PC-9 (cell line): ENCODE results near the gene CST5. TPM values are rescaled to one million over a fixed set of nuclear protein-coding genes. Genes with fewer than 3 reads are reported as not detected.

Source experiments
- BruUV-seq: library from RNA; stranded (reverse); fragments of 400-500 nt; replicated peaks from 2 replicates; lab custom pipeline; 2021; lab: Mats Ljungman, UMichigan
- CTCF ChIA-PET: fragments of 300-600 bp; sonication (Branson Sonifier 250); formaldehyde crosslinking; loops from one replicate; lab custom pipeline; 2022; ENCODE audit warnings: antibody characterized with exemption; lab: Charles Lee
- POLR2A ChIA-PET: fragments of 300-600 bp; sonication (Branson Sonifier 250); formaldehyde crosslinking; loops from one replicate; lab custom pipeline; 2022; ENCODE audit warnings: antibody characterized with exemption; ENCODE audit not compliant: unreplicated experiment; lab: Charles Lee
- DNase-seq, 2 experiments: peaks; one replicate each; pipeline versions ENCODE4 v3.0.0 to v3.0.0-alpha.2; 2015 to 2022; ENCODE audit warnings: mixed read lengths in 1 of 2
- H2AFZ ChIP-seq: fragments of 200-600 bp; sonication (generic); 2 replicates; pipeline ENCODE4 v1.8.1; 2017; ENCODE audit warnings: antibody characterized with exemption
- H3F3A ChIP-seq: fragments of 200-600 bp; sonication (generic); 2 replicates; pipeline ENCODE4 v1.8.1; 2017; ENCODE audit warnings: antibody characterized with exemption, mild to moderate bottlenecking, low read depth; ENCODE audit not compliant: insufficient read depth
- H3K27ac ChIP-seq: fragments of 200-600 bp; sonication (generic); 2 replicates; pipeline ENCODE4 v1.6.1; 2016; ENCODE audit warnings: mixed run types
- H3K27me3 ChIP-seq: fragments of 200-600 bp; sonication (generic); 2 replicates; pipeline ENCODE4 v1.6.1; 2016; ENCODE audit warnings: low read depth, mixed run types; ENCODE audit not compliant: insufficient read depth
- H3K36me3 ChIP-seq: fragments of 200-600 bp; sonication (generic); 2 replicates; pipeline ENCODE4 v1.6.1; 2016; ENCODE audit warnings: low read depth, mixed run types
- H3K4me1 ChIP-seq: fragments of 200-600 bp; sonication (generic); replicated peaks from 2 replicates; pipeline ENCODE4 v1.6.1; 2016; ENCODE audit warnings: mixed run types; ENCODE audit not compliant: insufficient read depth
- H3K4me2 ChIP-seq: fragments of 200-600 bp; sonication (generic); 2 replicates; pipeline ENCODE4 v1.6.1; 2017; ENCODE audit warnings: mixed run types
- H3K4me3 ChIP-seq: fragments of 200-600 bp; sonication (generic); 2 replicates; pipeline ENCODE4 v1.6.1; 2016; ENCODE audit warnings: mixed run types
- H3K79me2 ChIP-seq: fragments of 200-600 bp; sonication (generic); 2 replicates; pipeline ENCODE4 v1.6.1; 2017; ENCODE audit warnings: low read depth, mixed run types
- H3K9me2 ChIP-seq: fragments of 200-600 bp; sonication (generic); 2 replicates; pipeline ENCODE4 v1.8.1; 2017; ENCODE audit warnings: mild to moderate bottlenecking; ENCODE audit not compliant: insufficient read depth
- H3K9me3 ChIP-seq: fragments of 200-600 bp; sonication (generic); 2 replicates; pipeline ENCODE4 v1.8.1; 2016; ENCODE audit warnings: low read depth; ENCODE audit not compliant: insufficient read depth
- H4K20me1 ChIP-seq: fragments of 200-600 bp; sonication (generic); 2 replicates; pipeline ENCODE4 v1.8.1; 2017; ENCODE audit not compliant: insufficient read depth
- EZH2 ChIP-seq: fragments of 200-600 bp; sonication (generic); IDR thresholded peaks from 2 replicates; pipeline ENCODE4 v1.8.0; 2017; ENCODE audit warnings: antibody characterized with exemption, low read depth
- intact Hi-C: fragments of 100-400 bp; cut with micrococcal nuclease; formaldehyde crosslinking; loops from one replicate; pipeline ENCODE4 v1.10.0; 2022; ENCODE audit not compliant: unreplicated experiment
- total RNA-seq: library from RNA; stranded (reverse); gene quantifications from 2 replicates; pipeline ENCODE4 v1.2.3, GENCODE V29; 2021
- TF ChIP-seq, protein P1 (sequence below): fragments of 200-600 bp; sonication (generic); conservative IDR thresholded peaks from 2 replicates; pipeline ENCODE4 v1.6.1; 2017; ENCODE audit warnings: mixed run types, antibody characterized with exemption, mild to moderate bottlenecking, moderate library complexity

The CST5 gene
- total RNA-seq, 1 experiment from 2014 or later: 2.2 TPM

DNA sequence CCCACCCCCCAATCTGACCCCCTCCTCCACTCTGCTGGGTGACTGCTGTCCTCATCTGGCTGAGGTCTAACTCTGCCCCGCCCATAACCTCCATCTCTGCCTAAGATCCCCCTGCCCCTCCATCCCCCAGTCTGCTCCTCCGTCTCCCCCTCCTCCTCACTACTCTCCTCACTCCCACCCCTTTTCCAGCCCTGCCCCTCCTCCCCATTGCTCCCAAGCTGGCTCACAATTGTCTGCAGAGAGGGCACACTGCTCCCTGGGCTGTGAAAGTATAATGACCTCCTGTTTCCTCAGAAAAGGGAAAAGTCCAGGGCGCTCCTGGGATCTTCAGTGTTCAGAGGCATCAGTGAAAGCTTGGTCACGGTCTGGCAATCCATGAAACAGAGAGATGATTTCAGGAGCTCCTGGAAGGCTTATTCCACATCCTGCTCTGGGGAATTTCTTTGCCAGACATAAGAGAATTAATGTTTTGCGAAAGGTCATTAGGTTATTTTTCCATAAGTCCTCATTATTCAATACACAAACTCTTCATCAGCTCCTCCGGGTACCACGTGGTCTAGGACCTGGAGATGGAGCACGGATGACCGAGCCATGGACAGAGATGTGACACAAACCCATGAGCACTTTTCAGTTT lies 21.5 kb downstream of the CST5 start:
- H3K27me3 ChIP-seq: no peaks in the 10 kb centered on the region
- no peak overlapping the region for H2AFZ ChIP-seq
- H3K4me3 ChIP-seq: no peak overlapping the region
- H3K4me1 ChIP-seq: peaks cover 6% of the 10 kb centered on the region
- H3K79me2 ChIP-seq: no peaks in the 10 kb centered on the region
- no peaks in the 10 kb centered on the region for H3K36me3 ChIP-seq
- H3K4me2 ChIP-seq: no peak overlapping the region
- no peaks in the 10 kb centered on the region for H3K9me2 ChIP-seq
- POLR2A ChIA-PET: no interaction called here
- intact Hi-C loops: no loop called here
- no peak for DNase-seq
- CTCF ChIA-PET: no interaction called here
- no peaks in the 10 kb centered on the region for H4K20me1 ChIP-seq
- TF ChIP-seq EZH2: no peak
- TF ChIP-seq, protein P1, sequence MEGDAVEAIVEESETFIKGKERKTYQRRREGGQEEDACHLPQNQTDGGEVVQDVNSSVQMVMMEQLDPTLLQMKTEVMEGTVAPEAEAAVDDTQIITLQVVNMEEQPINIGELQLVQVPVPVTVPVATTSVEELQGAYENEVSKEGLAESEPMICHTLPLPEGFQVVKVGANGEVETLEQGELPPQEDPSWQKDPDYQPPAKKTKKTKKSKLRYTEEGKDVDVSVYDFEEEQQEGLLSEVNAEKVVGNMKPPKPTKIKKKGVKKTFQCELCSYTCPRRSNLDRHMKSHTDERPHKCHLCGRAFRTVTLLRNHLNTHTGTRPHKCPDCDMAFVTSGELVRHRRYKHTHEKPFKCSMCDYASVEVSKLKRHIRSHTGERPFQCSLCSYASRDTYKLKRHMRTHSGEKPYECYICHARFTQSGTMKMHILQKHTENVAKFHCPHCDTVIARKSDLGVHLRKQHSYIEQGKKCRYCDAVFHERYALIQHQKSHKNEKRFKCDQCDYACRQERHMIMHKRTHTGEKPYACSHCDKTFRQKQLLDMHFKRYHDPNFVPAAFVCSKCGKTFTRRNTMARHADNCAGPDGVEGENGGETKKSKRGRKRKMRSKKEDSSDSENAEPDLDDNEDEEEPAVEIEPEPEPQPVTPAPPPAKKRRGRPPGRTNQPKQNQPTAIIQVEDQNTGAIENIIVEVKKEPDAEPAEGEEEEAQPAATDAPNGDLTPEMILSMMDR: no peak
- no peaks in the 10 kb centered on the region for H3F3A ChIP-seq
- no TSS peak for BruUV-seq
- H3K27ac ChIP-seq: no peak overlapping the region
- no peaks in the 10 kb centered on the region for H3K9me3 ChIP-seq

DNA sequence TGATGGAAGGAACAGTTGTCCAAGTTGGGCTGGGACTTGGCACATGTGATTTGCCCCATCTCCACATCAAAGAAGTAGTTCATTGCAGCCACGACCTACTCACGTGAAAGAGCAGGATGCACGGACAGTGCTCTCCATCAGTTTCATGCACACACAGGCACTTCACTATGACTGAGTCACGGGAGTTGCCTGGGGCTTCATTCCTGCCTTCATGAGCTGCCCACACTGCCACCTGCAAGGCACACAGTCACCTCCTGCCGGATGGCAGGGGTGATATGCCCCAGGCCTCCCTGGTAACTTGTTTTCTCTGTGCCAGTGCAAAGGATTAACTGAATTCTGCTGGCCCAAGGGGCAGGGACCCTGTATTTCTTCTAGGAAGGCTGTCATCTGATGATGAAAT lies 22.8 kb downstream of the CST5 start:
- Histone ChIP-seq H2AFZ (no peak overlapping the region), H3F3A (no peaks in the 10 kb centered on the region), H3K4me1 (peaks cover 6% of the 10 kb centered on the region), H3K4me2 (no peak overlapping the region), H3K9me2 (no peaks in the 10 kb centered on the region), H3K4me3 (no peak overlapping the region), H3K9me3 (no peaks in the 10 kb centered on the region), H3K27me3 (no peaks in the 10 kb centered on the region), H4K20me1 (no peaks in the 10 kb centered on the region), H3K79me2 (no peaks in the 10 kb centered on the region), H3K27ac (no peak overlapping the region), H3K36me3 (no peaks in the 10 kb centered on the region)
- intact Hi-C loops: no loop called here
- TF ChIP-seq, protein P1: peak; percentile 48
- TF ChIP-seq EZH2: no peak
- ChIA-PET CTCF (no interaction called here), POLR2A (no interaction called here)
- DNase-seq: peak; percentile 38 to 68
- BruUV-seq: no TSS peak

DNA sequence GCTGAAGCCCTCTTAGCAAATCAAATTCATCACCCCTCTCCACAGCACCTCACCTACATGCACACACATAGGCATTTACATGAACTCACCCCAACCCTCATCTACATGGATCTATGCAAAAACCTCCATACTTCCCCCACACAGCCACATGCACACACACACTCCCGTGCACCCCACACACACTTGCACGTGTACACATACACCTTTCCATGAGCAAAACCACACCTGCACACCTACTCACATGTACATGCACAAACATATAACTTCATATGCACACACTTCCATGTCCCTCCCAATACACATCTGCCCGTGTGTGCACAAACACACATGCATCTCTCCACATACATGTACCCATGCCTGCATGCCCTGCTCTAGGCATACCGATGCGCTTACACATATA lies 23.3 kb downstream of the CST5 start:
- Histone ChIP-seq H3K79me2 (no peaks in the 10 kb centered on the region), H3K27ac (no peak overlapping the region), H3F3A (no peaks in the 10 kb centered on the region), H3K9me3 (no peaks in the 10 kb centered on the region), H3K4me1 (peaks cover 6% of the 10 kb centered on the region), H3K4me3 (no peak overlapping the region), H3K27me3 (no peaks in the 10 kb centered on the region), H3K4me2 (no peak overlapping the region), H4K20me1 (no peaks in the 10 kb centered on the region), H2AFZ (no peak overlapping the region), H3K36me3 (no peaks in the 10 kb centered on the region), H3K9me2 (no peaks in the 10 kb centered on the region)
- ChIA-PET POLR2A (no interaction called here), CTCF (no interaction called here)
- no peak for TF ChIP-seq EZH2
- no TSS peak for BruUV-seq
- intact Hi-C loops: no loop called here
- no peak for DNase-seq

DNA sequence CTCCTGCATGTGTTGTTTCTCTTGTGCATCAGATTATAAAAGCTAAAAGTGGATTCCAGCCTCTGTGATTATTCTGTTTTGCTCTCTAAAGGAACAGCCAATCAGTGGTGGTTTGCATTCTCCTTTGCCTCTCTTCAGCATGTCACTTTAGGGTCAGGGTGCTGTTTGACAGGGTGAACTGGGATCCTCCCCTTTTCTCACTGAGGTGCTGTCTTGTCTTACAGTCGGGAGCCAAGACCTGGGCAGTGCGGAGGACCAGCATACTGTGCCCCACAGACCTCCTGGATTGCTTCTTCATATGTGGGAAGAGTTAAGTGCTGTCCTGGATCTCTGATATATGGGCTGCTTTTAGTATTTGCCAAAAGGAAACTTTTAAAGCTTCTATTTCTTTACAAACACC lies 37.9 kb downstream of the CST5 start:
- H3K4me2 ChIP-seq: no peak overlapping the region
- POLR2A ChIA-PET: no interaction called here
- H3K4me3 ChIP-seq: no peak overlapping the region
- no peaks in the 10 kb centered on the region for H3K27me3 ChIP-seq
- H3F3A ChIP-seq: no peaks in the 10 kb centered on the region
- no peak overlapping the region for H3K27ac ChIP-seq
- no TSS peak for BruUV-seq
- H3K4me1 ChIP-seq: no peaks in the 10 kb centered on the region
- intact Hi-C loops: no loop called here
- no peaks in the 10 kb centered on the region for H4K20me1 ChIP-seq
- H2AFZ ChIP-seq: no peak overlapping the region
- CTCF ChIA-PET: no interaction called here
- no peaks in the 10 kb centered on the region for H3K36me3 ChIP-seq
- no peaks in the 10 kb centered on the region for H3K79me2 ChIP-seq
- DNase-seq: no peak
- no peak for TF ChIP-seq EZH2
- TF ChIP-seq, protein P1: no peak
- H3K9me2 ChIP-seq: no peaks in the 10 kb centered on the region
- no peaks in the 10 kb centered on the region for H3K9me3 ChIP-seq
